Ascending aorta (tissue), 2 donors: ENCODE results near the gene GJB4. TPM values are rescaled to one million over a fixed set of nuclear protein-coding genes. Genes with fewer than 3 reads are reported as not detected.
"Not testable (repeated sequence)": the region's sequence is repeated elsewhere in the genome, so short reads cannot be mapped to it uniquely, and the experiment has no call there.

Source experiments
- DNase-seq, 2 donors: peaks; one replicate each; pipeline ENCODE4 v3.0.0-alpha.2; 2019; ENCODE audit warnings: low spot score in 2 of 2
- H3K27ac ChIP-seq, 2 donors: fragments of 200-600 bp; sonication (generic); one replicate each; pipeline ENCODE4 v1.5.1; 2016 to 2017; ENCODE audit warnings: mild to moderate bottlenecking in 1 of 2
- H3K27me3 ChIP-seq: fragments of 200-600 bp; sonication (generic); one replicate; pipeline ENCODE4 v1.5.1; 2017
- H3K36me3 ChIP-seq, 2 donors: fragments of 200-600 bp; sonication (generic); one replicate each; pipeline ENCODE4 v1.5.1; 2016
- H3K4me1 ChIP-seq, 2 donors: fragments of 200-600 bp; sonication (generic); one replicate each; pipeline ENCODE4 v1.5.1; 2016 to 2017; ENCODE audit warnings: mild to moderate bottlenecking in 1 of 2
- H3K4me3 ChIP-seq, 2 donors: fragments of 200-600 bp; sonication (generic); one replicate each; pipeline ENCODE4 v1.5.1; 2016 to 2017; ENCODE audit warnings: mild to moderate bottlenecking in 1 of 2
- H3K9me3 ChIP-seq, 2 donors: fragments of 200-600 bp; sonication (generic); one replicate each; pipeline ENCODE4 v1.5.1; 2016
- intact Hi-C: fragments of 100-400 bp; cut with DNase I; formaldehyde crosslinking; loops from one replicate; pipeline ENCODE4 v1.15.1; 2023
- total RNA-seq: library from RNA; depleted of rRNA; stranded (reverse); fragments of >200 nt; gene quantifications from one replicate; pipeline ENCODE4 v1.1.0, GENCODE V29; 2016
- TF ChIP-seq, protein P1 (sequence below), 3 experiments: fragments of 200-600 bp in 2 of 3; fragments of 450-650 bp in 1 of 3; sonication (generic) in 2 of 3; IDR thresholded peaks; one replicate each; pipeline ENCODE4 v1.5.1; 2016 to 2019; ENCODE audit warnings: antibody characterized with exemption in 3 of 3, mild to moderate bottlenecking in 1 of 3, moderate library complexity in 1 of 3

The GJB4 gene
- total RNA-seq, 1 donor from 2014 or later, result not detected

DNA sequence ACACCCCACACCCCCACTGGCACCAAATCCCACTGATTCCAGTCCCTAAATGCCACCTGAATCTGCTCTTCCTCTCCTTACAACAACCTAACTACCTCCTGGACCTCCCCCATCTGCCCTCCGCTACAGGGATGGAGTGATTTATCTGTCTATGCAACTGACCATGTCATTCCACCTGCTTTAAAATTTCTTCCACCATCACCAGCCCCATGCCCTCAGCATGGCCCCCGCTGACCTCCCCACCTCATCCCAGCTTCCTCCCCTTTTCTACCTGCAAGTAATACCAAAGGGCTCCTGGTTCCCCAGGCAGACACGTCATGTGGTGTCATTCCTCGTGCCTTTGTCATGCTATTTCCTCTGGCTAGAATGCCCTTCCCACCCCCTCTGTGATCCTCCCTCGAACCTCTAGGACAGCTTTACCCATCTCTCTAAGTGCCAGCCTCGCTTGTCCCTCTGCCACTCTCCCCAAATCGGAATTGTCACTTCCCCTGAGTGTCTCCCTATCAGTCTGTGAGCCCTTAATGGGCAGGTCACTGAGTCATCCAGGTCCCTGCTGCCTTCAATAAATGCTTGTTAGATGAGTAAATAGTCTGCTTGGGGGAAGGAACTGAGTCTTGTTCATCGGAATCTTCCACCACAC is 3.7 kb downstream of the GJB4 start:
- intact Hi-C loops, result no loop called here
- Histone ChIP-seq H3K9me3 (no peaks in the 10 kb centered on the region), H3K4me3 (no peak overlapping the region), H3K36me3 (no peaks in the 10 kb centered on the region), H3K27me3 (no peaks in the 10 kb centered on the region), H3K4me1 (no peaks in the 10 kb centered on the region), H3K27ac (no peak overlapping the region)
- TF ChIP-seq, protein P1, sequence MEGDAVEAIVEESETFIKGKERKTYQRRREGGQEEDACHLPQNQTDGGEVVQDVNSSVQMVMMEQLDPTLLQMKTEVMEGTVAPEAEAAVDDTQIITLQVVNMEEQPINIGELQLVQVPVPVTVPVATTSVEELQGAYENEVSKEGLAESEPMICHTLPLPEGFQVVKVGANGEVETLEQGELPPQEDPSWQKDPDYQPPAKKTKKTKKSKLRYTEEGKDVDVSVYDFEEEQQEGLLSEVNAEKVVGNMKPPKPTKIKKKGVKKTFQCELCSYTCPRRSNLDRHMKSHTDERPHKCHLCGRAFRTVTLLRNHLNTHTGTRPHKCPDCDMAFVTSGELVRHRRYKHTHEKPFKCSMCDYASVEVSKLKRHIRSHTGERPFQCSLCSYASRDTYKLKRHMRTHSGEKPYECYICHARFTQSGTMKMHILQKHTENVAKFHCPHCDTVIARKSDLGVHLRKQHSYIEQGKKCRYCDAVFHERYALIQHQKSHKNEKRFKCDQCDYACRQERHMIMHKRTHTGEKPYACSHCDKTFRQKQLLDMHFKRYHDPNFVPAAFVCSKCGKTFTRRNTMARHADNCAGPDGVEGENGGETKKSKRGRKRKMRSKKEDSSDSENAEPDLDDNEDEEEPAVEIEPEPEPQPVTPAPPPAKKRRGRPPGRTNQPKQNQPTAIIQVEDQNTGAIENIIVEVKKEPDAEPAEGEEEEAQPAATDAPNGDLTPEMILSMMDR (IDR thresholded peaks at IDR 0.05), result no peak
- DNase-seq, result no peak

DNA sequence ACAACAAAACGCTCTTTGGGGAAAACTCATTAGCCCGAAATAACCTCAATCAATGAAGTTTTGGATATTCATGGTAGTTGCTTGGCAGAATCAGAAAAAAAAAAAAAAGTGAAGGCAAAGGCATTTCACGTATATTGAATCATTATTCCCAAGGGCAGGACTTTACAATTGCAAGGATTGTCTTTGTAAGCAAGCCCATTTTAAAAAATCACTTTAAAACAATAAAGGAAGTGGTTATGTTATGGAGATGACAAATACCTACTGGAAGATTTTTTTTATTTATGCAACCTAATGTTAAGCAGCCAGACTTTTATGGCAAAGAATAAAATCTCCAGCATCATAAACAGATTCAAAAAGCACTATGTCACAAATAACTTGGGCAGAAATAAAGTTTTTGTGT is 9.3 kb downstream of the GJB4 start:
- no peaks in the 10 kb centered on the region for H3K36me3 ChIP-seq
- H3K9me3 ChIP-seq, result no peaks in the 10 kb centered on the region
- intact Hi-C loops, result no loop called here
- no peaks in the 10 kb centered on the region for H3K4me1 ChIP-seq
- H3K27ac ChIP-seq, result no peak overlapping the region
- TF ChIP-seq, protein P1 (IDR thresholded peaks at IDR 0.05), result no peak
- no peak for DNase-seq
- H3K4me3 ChIP-seq, result no peak overlapping the region
- H3K27me3 ChIP-seq, result no peaks in the 10 kb centered on the region

DNA sequence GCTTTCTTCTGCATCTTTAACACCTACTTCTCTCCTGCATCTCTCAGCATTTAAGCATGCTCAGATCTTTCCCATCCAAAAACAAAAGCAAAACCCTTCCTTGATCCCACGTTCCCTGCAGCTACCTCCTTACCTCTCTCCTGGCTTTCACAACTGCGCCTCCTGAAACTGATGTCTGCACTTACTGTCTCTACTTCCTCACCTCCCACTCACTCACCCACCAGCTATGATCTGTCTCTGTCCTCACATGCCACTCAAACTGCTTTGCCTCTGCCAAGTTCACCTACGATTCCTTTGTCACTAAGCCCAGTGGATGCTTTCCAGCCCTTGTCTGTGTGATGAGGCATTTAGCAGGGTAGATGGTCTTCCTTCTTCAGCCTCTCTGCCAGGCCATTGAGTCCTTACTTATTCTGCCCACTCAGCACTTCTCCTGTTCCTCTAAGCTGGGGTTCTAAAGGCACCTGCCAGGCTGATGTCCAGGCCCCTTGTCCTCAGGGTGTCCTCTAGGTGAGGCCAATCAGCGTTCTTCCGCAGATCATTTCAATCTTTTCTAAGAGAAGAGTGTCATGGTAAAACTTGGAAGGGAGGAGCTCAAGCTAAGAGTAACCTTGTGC is 11.5 kb downstream of the GJB4 start:
- no peak for DNase-seq
- no peak overlapping the region for H3K27ac ChIP-seq
- TF ChIP-seq, protein P1 (IDR thresholded peaks at IDR 0.05), result no peak
- no peak overlapping the region for H3K4me3 ChIP-seq
- no peaks in the 10 kb centered on the region for H3K27me3 ChIP-seq
- no peaks in the 10 kb centered on the region for H3K4me1 ChIP-seq
- intact Hi-C loops, result no loop called here
- no peaks in the 10 kb centered on the region for H3K9me3 ChIP-seq
- H3K36me3 ChIP-seq, result no peaks in the 10 kb centered on the region

DNA sequence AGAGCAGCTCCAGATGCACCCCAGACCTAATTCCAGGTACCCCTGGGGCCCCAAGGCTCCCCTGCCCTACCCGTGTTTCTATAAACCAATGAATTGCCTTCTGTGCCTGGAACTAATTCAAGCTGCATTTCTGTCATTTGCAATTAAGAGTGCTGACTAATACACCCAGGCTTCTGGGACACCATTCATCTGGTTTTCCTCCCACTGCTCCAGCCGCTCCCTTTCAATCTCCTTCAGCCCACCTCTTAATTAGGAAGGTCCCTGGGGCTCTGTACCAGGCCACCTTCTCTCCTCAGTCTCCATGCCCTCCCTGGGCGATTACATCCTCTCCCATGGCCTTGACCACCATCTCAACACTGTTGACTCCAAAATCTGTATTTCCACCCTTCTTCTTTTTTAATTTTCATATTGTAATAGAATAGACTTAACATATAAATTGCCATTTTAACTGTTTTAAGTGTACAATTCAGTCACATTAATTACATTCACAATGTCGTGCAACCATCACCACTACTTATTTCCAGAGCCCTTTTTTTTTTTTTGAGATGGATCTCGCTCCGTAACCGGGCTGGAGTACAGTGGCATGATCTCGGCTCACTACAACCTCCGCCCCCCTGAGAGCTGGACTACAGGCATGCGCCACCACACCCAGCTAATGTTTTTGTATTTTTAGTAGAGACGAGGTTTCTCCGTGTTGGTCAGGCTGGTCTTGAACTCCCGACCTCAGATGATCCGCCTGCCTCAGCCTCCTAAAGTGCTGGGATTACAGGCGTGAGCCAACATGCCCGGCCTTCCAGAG is 12.2 kb downstream of the GJB4 start:
- no peak overlapping the region for H3K4me3 ChIP-seq
- no peaks in the 10 kb centered on the region for H3K27me3 ChIP-seq
- TF ChIP-seq, protein P1 (IDR thresholded peaks at IDR 0.05), result no peak
- H3K9me3 ChIP-seq, result no peaks in the 10 kb centered on the region
- DNase-seq, result no peak
- no peak overlapping the region for H3K27ac ChIP-seq
- H3K36me3 ChIP-seq, result no peaks in the 10 kb centered on the region
- no peaks in the 10 kb centered on the region for H3K4me1 ChIP-seq
- intact Hi-C loops, result no loop called here

DNA sequence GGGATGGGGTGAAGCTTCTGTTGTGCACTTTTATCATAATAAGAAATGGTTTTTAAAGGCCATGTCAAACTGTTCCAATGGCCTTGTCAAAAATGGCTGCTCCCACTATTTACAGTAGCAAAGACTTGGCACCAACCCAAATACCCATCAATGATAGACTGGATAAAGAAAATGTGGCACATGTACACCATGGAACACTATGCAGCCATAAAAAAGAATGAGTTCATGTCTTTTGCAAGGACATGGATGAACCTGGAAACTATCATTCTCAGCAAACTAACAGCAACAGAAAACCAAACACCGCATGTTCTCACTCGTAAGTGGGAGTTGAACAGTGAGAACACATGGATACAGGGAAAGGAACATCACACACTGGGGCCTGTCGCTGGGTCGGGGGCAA is 13.6 kb downstream of the GJB4 start:
- DNase-seq, H3K27ac ChIP-seq, intact Hi-C loops, H3K36me3 ChIP-seq, H3K4me3 ChIP-seq, H3K27me3 ChIP-seq, H3K4me1 ChIP-seq, H3K9me3 ChIP-seq: not testable (repeated sequence)

DNA sequence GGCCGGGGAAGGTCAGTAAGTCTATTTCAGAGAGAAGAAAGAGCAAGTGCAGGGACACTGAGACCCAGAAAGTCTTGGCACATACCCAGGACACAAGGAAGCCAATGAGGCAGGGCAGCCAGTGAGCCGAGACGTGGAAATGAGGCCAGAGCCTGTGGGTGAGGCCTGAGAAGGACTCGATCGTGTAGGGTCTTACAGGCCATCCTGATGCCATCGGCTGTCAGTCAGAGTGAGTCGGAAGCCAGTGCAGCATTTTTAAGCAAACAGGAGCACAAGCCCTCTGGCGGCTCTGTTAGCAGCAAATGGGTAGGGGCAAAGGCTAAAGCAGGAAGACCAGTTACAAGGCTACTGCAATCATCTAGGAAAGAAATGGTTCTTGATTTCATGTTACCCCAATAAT is 15.4 kb downstream of the GJB4 start:
- H3K4me3 ChIP-seq, result no peak overlapping the region
- TF ChIP-seq, protein P1 (IDR thresholded peaks at IDR 0.05), result no peak
- no peak overlapping the region for H3K27ac ChIP-seq
- no peaks in the 10 kb centered on the region for H3K27me3 ChIP-seq
- no peak for DNase-seq
- no peaks in the 10 kb centered on the region for H3K36me3 ChIP-seq
- no peaks in the 10 kb centered on the region for H3K4me1 ChIP-seq
- intact Hi-C loops, result no loop called here
- H3K9me3 ChIP-seq, result no peaks in the 10 kb centered on the region
